Gastrocnemius medialis (tissue), 4 donors: ENCODE data around the gene PKP4. TPM values are rescaled to one million over a fixed set of nuclear protein-coding genes. Genes with fewer than 3 reads are reported as not detected.

Source experiments
- ATAC-seq, 2 donors: fragments of 150-250 bp; one replicate each; pipeline ENCODE4 v1.9.1; 2016
- DNase-seq, 2 donors: peaks; one replicate each; pipeline ENCODE4 v3.0.0-alpha.2; 2019
- H3K27ac ChIP-seq, 4 donors: fragments of 200-600 bp; sonication (generic); 1 replicate in 1 of 4; 2 replicates in 3 of 4; pipeline ENCODE4 v1.5.1; 2016 to 2018; ENCODE audit warnings: mild to moderate bottlenecking in 2 of 4, moderate library complexity in 1 of 4
- H3K27me3 ChIP-seq, 3 donors: fragments of 200-600 bp; sonication (generic) in 2 of 3; 1 replicate in 1 of 3; 2 replicates in 2 of 3; pipeline versions ENCODE4 v1.5.1 to v1.6.0; 2016 to 2019; ENCODE audit warnings: mild to moderate bottlenecking in 1 of 3, moderate library complexity in 1 of 3
- H3K36me3 ChIP-seq, 2 donors: fragments of 200-600 bp; sonication (generic) in 1 of 2; one replicate each; pipeline ENCODE4 v1.5.1; 2017 to 2018
- H3K4me1 ChIP-seq, 2 donors: fragments of 200-600 bp; sonication (generic) in 1 of 2; one replicate each; pipeline ENCODE4 v1.5.1; 2016 to 2017; ENCODE audit warnings: mild to moderate bottlenecking in 2 of 2
- H3K4me3 ChIP-seq, 4 donors: fragments of 200-600 bp; sonication (generic) in 3 of 4; 1 replicate in 1 of 4; 2 replicates in 3 of 4; pipeline ENCODE4 v1.5.1; 2016 to 2019; ENCODE audit warnings: mild to moderate bottlenecking in 2 of 4
- H3K9me3 ChIP-seq, 3 donors: fragments of 200-600 bp; sonication (generic) in 2 of 3; 1 replicate in 1 of 3; 2 replicates in 2 of 3; pipeline ENCODE4 v1.5.1; 2016 to 2019
- CTCF ChIP-seq, 5 experiments: fragments of 450-650 bp in 3 of 5; fragments of 200-600 bp in 2 of 5; sonication (generic) in 2 of 5; IDR thresholded peaks in 4 of 5; conservative IDR thresholded peaks in 1 of 5; 1 replicate in 4 of 5; 2 replicates in 1 of 5; pipeline ENCODE4 v1.5.1; 2016 to 2019; ENCODE audit warnings: antibody characterized with exemption in 5 of 5, mild to moderate bottlenecking in 3 of 5, moderate library complexity in 3 of 5
- POLR2A ChIP-seq, 2 donors: fragments of 450-650 bp; IDR thresholded peaks; one replicate each; pipeline ENCODE4 v1.6.1; 2017; ENCODE audit warnings: antibody characterized with exemption in 2 of 2, mild to moderate bottlenecking in 2 of 2, moderate library complexity in 2 of 2
- in situ Hi-C, 4 donors: fragments of 200-750 bp; cut with MboI; loops; one replicate each; pipeline versions ENCODE4 v1.15.0 to v1.8.0; 2017; ENCODE audit warnings: low sequenced_read_pairs in 4 of 4
- intact Hi-C: fragments of 100-400 bp; cut with DNase I; formaldehyde crosslinking; loops from one replicate; pipeline ENCODE4 v1.15.1; 2023; ENCODE audit warnings: low total_unique reads
- total RNA-seq, 4 donors: library from RNA; depleted of rRNA; stranded (reverse); fragments of >200 nt; gene quantifications; one replicate each; pipeline versions ENCODE4 v1.1.0 to v1.2.3, GENCODE V29; 2016

Gene PKP4
- total RNA-seq, 4 donors from 2014 or later: 15.3 to 36.0 (median 25.6) TPM

GRCh38 chr2:158505448-158505934, 48.7 kb downstream of the PKP4 start:
- ATAC-seq: no peak
- no peaks in the 10 kb centered on the region for H3K27me3 ChIP-seq
- intact Hi-C loops (no loop called here), in situ Hi-C loops (no loop called here)
- peaks cover 10 to 16% of the 10 kb centered on the region in 2 donors for H3K4me1 ChIP-seq
- no peaks in the 10 kb centered on the region for H3K9me3 ChIP-seq
- TF ChIP-seq CTCF (IDR thresholded peaks at IDR 0.05 in 4 of 5, conservative IDR thresholded peaks at IDR 0.05 in 1 of 5) (no peak), POLR2A (IDR thresholded peaks at IDR 0.05) (no peak)
- no peak overlapping the region for H3K4me3 ChIP-seq
- no peaks in the 10 kb centered on the region for H3K36me3 ChIP-seq
- H3K27ac ChIP-seq: no peak overlapping the region
- no peak for DNase-seq

GRCh38 chr2:158507141-158507540, 50.4 kb downstream of the PKP4 start:
- H3K9me3 ChIP-seq: no peaks in the 10 kb centered on the region
- ATAC-seq: no peak
- in situ Hi-C loops: no loop called here

GRCh38 chr2:158507679-158508078, 50.9 kb downstream of the PKP4 start:
- TF ChIP-seq POLR2A (IDR thresholded peaks at IDR 0.05) (no peak), CTCF (IDR thresholded peaks at IDR 0.05 in 4 of 5, conservative IDR thresholded peaks at IDR 0.05 in 1 of 5) (no peak)
- Histone ChIP-seq H3K27me3 (no peaks in the 10 kb centered on the region), H3K36me3 (no peaks in the 10 kb centered on the region), H3K4me3 (no peak overlapping the region), H3K27ac (no peak overlapping the region), H3K9me3 (no peaks in the 10 kb centered on the region), H3K4me1 (peaks cover 10 to 16% of the 10 kb centered on the region in 2 donors)
- DNase-seq: no peak
- no peak for ATAC-seq
- intact Hi-C loops: no loop called here
- in situ Hi-C loops: no loop called here

More at GRCh38 chr2:158507141-158507540, 50.4 kb downstream of the PKP4 start:
- Histone ChIP-seq H3K36me3 (no peaks in the 10 kb centered on the region), H3K27ac (no peak overlapping the region), H3K4me3 (no peak overlapping the region), H3K27me3 (no peaks in the 10 kb centered on the region), H3K4me1 (peaks cover 10 to 16% of the 10 kb centered on the region in 2 donors)
- no peak for DNase-seq
- intact Hi-C loops: no loop called here
- TF ChIP-seq CTCF (IDR thresholded peaks at IDR 0.05 in 4 of 5, conservative IDR thresholded peaks at IDR 0.05 in 1 of 5) (no peak), POLR2A (IDR thresholded peaks at IDR 0.05) (no peak)

- Histone ChIP-seq H3K27ac (no peak overlapping the region), H3K4me3 (no peak overlapping the region)
- TF ChIP-seq POLR2A (IDR thresholded peaks at IDR 0.05): no peak
These were observed 53.4 kb downstream of the PKP4 start for GRCh38 chr2:158509928-158510797.

GRCh38 chr2:158510887-158511286, 54.1 kb downstream of the PKP4 start:
- in situ Hi-C loops: no loop called here
- no peak overlapping the region for H3K4me3 ChIP-seq
- H3K4me1 ChIP-seq: peaks cover 5 to 7% of the 10 kb centered on the region in 2 donors
- intact Hi-C loops: no loop called here
- TF ChIP-seq CTCF (IDR thresholded peaks at IDR 0.05 in 4 of 5, conservative IDR thresholded peaks at IDR 0.05 in 1 of 5) (no peak), POLR2A (IDR thresholded peaks at IDR 0.05) (no peak)
- H3K9me3 ChIP-seq: no peaks in the 10 kb centered on the region
- H3K27me3 ChIP-seq: no peaks in the 10 kb centered on the region
- H3K27ac ChIP-seq: no peak overlapping the region
- no peaks in the 10 kb centered on the region for H3K36me3 ChIP-seq
- ATAC-seq (no peak), DNase-seq (no peak)

More at GRCh38 chr2:158509928-158510797, 53.4 kb downstream of the PKP4 start:
- in situ Hi-C loops: no loop called here
- no peak for ATAC-seq
- H3K4me1 ChIP-seq: peaks cover 10% of the 10 kb centered on the region in 2 donors
- no peaks in the 10 kb centered on the region for H3K27me3 ChIP-seq
- DNase-seq: no peak
- no peaks in the 10 kb centered on the region for H3K9me3 ChIP-seq
- intact Hi-C loops: no loop called here
- H3K36me3 ChIP-seq: no peaks in the 10 kb centered on the region
